CD4-positive, alpha-beta T cell (primary cell): ENCODE results near the gene SLC26A9. TPM values are rescaled to one million over a fixed set of nuclear protein-coding genes. Genes with fewer than 3 reads are reported as not detected.
"Not testable (repeated sequence)": the region's sequence is repeated elsewhere in the genome, so short reads cannot be mapped to it uniquely, and the experiment has no call there.

Source experiments
- ATAC-seq: fragments of 200-7000 bp; cut with Tn5 transposase; one replicate; pipeline ENCODE4 v1.10.0; 2022; ENCODE audit warnings: mild to moderate bottlenecking; ENCODE audit not compliant: poor library complexity
- CTCF ChIA-PET: fragments of 350-600 bp; sonication (Branson Sonifier 250); formaldehyde crosslinking; loops from one replicate; lab custom pipeline; 2021; ENCODE audit warnings: antibody characterized with exemption, inconsistent platforms; lab: Charles Lee
- POLR2A ChIA-PET: fragments of 350-600 bp; sonication (Branson Sonifier 250); formaldehyde crosslinking; loops from one replicate; lab custom pipeline; 2021; ENCODE audit warnings: antibody characterized with exemption, inconsistent platforms; lab: Charles Lee
- DNase-seq, 14 experiments: peaks; one replicate each; pipeline ENCODE4 v3.0.0-alpha.2; 2013 to 2020; ENCODE audit warnings: mixed read lengths in 2 of 14
- H3K27ac ChIP-seq, 2 donors: one replicate each; pipeline versions ENCODE4 v1.5.1 to v1.7.0; 2013; ENCODE audit warnings: low read length in 2 of 2, low read depth in 1 of 2, mild to moderate bottlenecking in 1 of 2
- H3K27me3 ChIP-seq, 2 experiments: 1 replicate in 1 of 2; 2 replicates in 1 of 2; pipeline versions ENCODE4 v1.6.1 to v1.7.0; 2013; ENCODE audit warnings: low read length in 2 of 2, control low read depth in 1 of 2, mild to moderate bottlenecking in 1 of 2, moderate library complexity in 1 of 2; ENCODE audit not compliant: insufficient read depth in 2 of 2, control insufficient read depth in 1 of 2
- H3K36me3 ChIP-seq: one replicate; pipeline ENCODE4 v1.6.1; 2013; ENCODE audit warnings: low read length, control low read depth; ENCODE audit not compliant: insufficient read depth
- H3K4me1 ChIP-seq: one replicate; pipeline ENCODE4 v1.6.1; 2013; ENCODE audit warnings: low read length, control low read depth; ENCODE audit not compliant: insufficient read depth
- H3K4me3 ChIP-seq: one replicate; pipeline ENCODE4 v1.5.1; 2013; ENCODE audit warnings: mild to moderate bottlenecking, low read length, moderate library complexity
- H3K9me3 ChIP-seq, 2 experiments: 1 replicate in 1 of 2; 2 replicates in 1 of 2; pipeline versions ENCODE4 v1.6.1 to v1.7.0; 2013; ENCODE audit warnings: low read length in 2 of 2, mild to moderate bottlenecking in 2 of 2, control low read depth in 1 of 2, moderate library complexity in 1 of 2; ENCODE audit not compliant: control insufficient read depth in 1 of 2, insufficient read depth in 1 of 2
- H3K27ac Mint-ChIP-seq: one replicate; pipeline ENCODE4 v1.8.0; 2020; ENCODE audit warnings: mixed read lengths
- H3K27me3 Mint-ChIP-seq: one replicate; pipeline ENCODE4 v1.8.0; 2021; ENCODE audit warnings: mixed read lengths
- H3K36me3 Mint-ChIP-seq: one replicate; pipeline ENCODE4 v1.8.0; 2021; ENCODE audit warnings: low read depth, mixed read lengths
- H3K4me1 Mint-ChIP-seq: one replicate; pipeline ENCODE4 v1.8.0; 2021; ENCODE audit warnings: low read depth, mixed read lengths
- H3K4me3 Mint-ChIP-seq: one replicate; pipeline ENCODE4 v1.8.0; 2020; ENCODE audit warnings: mild to moderate bottlenecking, mixed read lengths
- H3K9me3 Mint-ChIP-seq: one replicate; pipeline ENCODE4 v1.8.0; 2020; ENCODE audit warnings: mixed read lengths
- CTCF ChIP-seq: fragments of 200-600 bp; IDR thresholded peaks from one replicate; pipeline ENCODE4 v1.8.0; 2022; ENCODE audit warnings: antibody characterized with exemption, mild to moderate bottlenecking
- intact Hi-C, 2 experiments: fragments of 100-400 bp; cut with DNase I in 1 of 2; cut with micrococcal nuclease in 1 of 2; formaldehyde crosslinking; loops; one replicate each; pipeline versions ENCODE4 v1.15.1 to v1.9.0; 2023 to 2025; cut with DNase I, micrococcal nuclease
- total RNA-seq, 174 experiments: library from RNA in 2 of 174; stranded (reverse) in 2 of 174; gene quantifications; one replicate each; pipeline ENCODE4 v1.2.3 and lab custom pipeline; 2021 to 2026

Gene SLC26A9
- total RNA-seq, 2 experiments from 2014 or later = not detected

GRCh38 chr1:205896351-205896750 is 46.9 kb downstream of the SLC26A9 start:
- Mint-ChIP-seq H3K4me3 (no peak overlapping the region), H3K27ac (no peak overlapping the region), H3K9me3 (peaks cover 9% of the 10 kb centered on the region), H3K4me1 (no peaks in the 10 kb centered on the region), H3K36me3 (no peaks in the 10 kb centered on the region), H3K27me3 (peaks cover 35% of the 10 kb centered on the region)
- H3K4me3 ChIP-seq = no peak overlapping the region
- H3K27ac ChIP-seq = no peak overlapping the region
- ChIA-PET CTCF (no interaction called here), POLR2A (interaction anchor here (0.6 kb wide), 1 partner anchor 349 kb away, joined by 3 read pairs; no protein-coding TSS in a partner anchor)
- no peak for DNase-seq
- no peaks in the 10 kb centered on the region for H3K9me3 ChIP-seq
- no peak for TF ChIP-seq CTCF
- intact Hi-C loops = no loop called here
- H3K36me3 ChIP-seq = no peaks in the 10 kb centered on the region
- peaks cover 8% of the 10 kb centered on the region for H3K4me1 ChIP-seq
- no peaks in the 10 kb centered on the region for H3K27me3 ChIP-seq
- no peak for ATAC-seq

GRCh38 chr1:205894119-205894518 is 49.1 kb downstream of the SLC26A9 start:
- POLR2A ChIA-PET, CTCF ChIA-PET: not testable (repeated sequence)

GRCh38 chr1:205892175-205892574 is 51.1 kb downstream of the SLC26A9 start:
- H3K27me3 ChIP-seq, H3K27ac ChIP-seq, CTCF ChIA-PET, H3K27ac Mint-ChIP-seq, H3K9me3 ChIP-seq, ATAC-seq, H3K4me1 Mint-ChIP-seq, H3K36me3 ChIP-seq, H3K4me3 ChIP-seq, POLR2A ChIA-PET, H3K4me3 Mint-ChIP-seq, intact Hi-C loops, DNase-seq, H3K36me3 Mint-ChIP-seq, H3K4me1 ChIP-seq: not testable (repeated sequence)
- peaks cover 37% of the 10 kb centered on the region for H3K27me3 Mint-ChIP-seq
- H3K9me3 Mint-ChIP-seq = peaks cover 12% of the 10 kb centered on the region

More at GRCh38 chr1:205894119-205894518, 49.1 kb downstream of the SLC26A9 start:
- H3K27ac ChIP-seq, H3K4me1 ChIP-seq, ATAC-seq, H3K4me3 Mint-ChIP-seq, H3K36me3 ChIP-seq, H3K27ac Mint-ChIP-seq, H3K36me3 Mint-ChIP-seq, H3K9me3 ChIP-seq, DNase-seq, H3K4me3 ChIP-seq, H3K4me1 Mint-ChIP-seq, intact Hi-C loops, H3K27me3 ChIP-seq: not testable (repeated sequence)
- peaks cover 14% of the 10 kb centered on the region for H3K9me3 Mint-ChIP-seq
- peaks cover 37% of the 10 kb centered on the region for H3K27me3 Mint-ChIP-seq

GRCh38 chr1:205891481-205891880 is 51.8 kb downstream of the SLC26A9 start:
- CTCF ChIA-PET, H3K4me3 ChIP-seq, DNase-seq, H3K9me3 ChIP-seq, H3K27ac Mint-ChIP-seq, POLR2A ChIA-PET, H3K4me1 ChIP-seq, H3K36me3 ChIP-seq, ATAC-seq, H3K4me1 Mint-ChIP-seq, H3K27me3 ChIP-seq, H3K27ac ChIP-seq, H3K4me3 Mint-ChIP-seq, intact Hi-C loops, H3K36me3 Mint-ChIP-seq: not testable (repeated sequence)
- Mint-ChIP-seq H3K9me3 (peaks cover 11% of the 10 kb centered on the region), H3K27me3 (peaks cover 37% of the 10 kb centered on the region)

GRCh38 chr1:205890631-205891030 is 52.6 kb downstream of the SLC26A9 start:
- ATAC-seq, H3K27ac ChIP-seq, H3K4me3 ChIP-seq, DNase-seq, H3K4me1 ChIP-seq, intact Hi-C loops, H3K36me3 Mint-ChIP-seq, H3K4me1 Mint-ChIP-seq, H3K4me3 Mint-ChIP-seq, H3K27ac Mint-ChIP-seq, H3K9me3 ChIP-seq, H3K27me3 ChIP-seq, H3K36me3 ChIP-seq, POLR2A ChIA-PET, CTCF ChIA-PET: not testable (repeated sequence)
- Mint-ChIP-seq H3K27me3 (peaks cover 37% of the 10 kb centered on the region), H3K9me3 (peaks cover 11% of the 10 kb centered on the region)

GRCh38 chr1:205889706-205890105 is 53.5 kb downstream of the SLC26A9 start:
- H3K9me3 ChIP-seq, intact Hi-C loops, H3K36me3 ChIP-seq, H3K4me3 Mint-ChIP-seq, H3K27ac ChIP-seq, H3K27me3 ChIP-seq, H3K27ac Mint-ChIP-seq, DNase-seq, CTCF ChIA-PET, H3K36me3 Mint-ChIP-seq, H3K4me1 Mint-ChIP-seq, H3K4me3 ChIP-seq, ATAC-seq, POLR2A ChIA-PET, H3K4me1 ChIP-seq: not testable (repeated sequence)
- Mint-ChIP-seq H3K27me3 (peaks cover 34% of the 10 kb centered on the region), H3K9me3 (peaks cover 11% of the 10 kb centered on the region)
